Measurements from ENCODE around the gene TMEM140. TPM values are rescaled to one million over a fixed set of nuclear protein-coding genes. Genes with fewer than 3 reads are reported as not detected.

The TMEM140 gene
- total RNA-seq, 3 donors from 2014 or later = 14.7 to 30.1 (median 20.9) TPM

GRCh38 chr7:135200821-135201331 lies 53.0 kb downstream of the TMEM140 start:
- H3K36me3 ChIP-seq (ENCODE audit: low read depth) = no peaks in the 10 kb centered on the region
- ATAC-seq = no peak

GRCh38 chr7:135201350-135201749 lies 53.5 kb downstream of the TMEM140 start:
- no peaks in the 10 kb centered on the region for H3K36me3 ChIP-seq (ENCODE audit: low read depth)
- TF ChIP-seq, protein P1, sequence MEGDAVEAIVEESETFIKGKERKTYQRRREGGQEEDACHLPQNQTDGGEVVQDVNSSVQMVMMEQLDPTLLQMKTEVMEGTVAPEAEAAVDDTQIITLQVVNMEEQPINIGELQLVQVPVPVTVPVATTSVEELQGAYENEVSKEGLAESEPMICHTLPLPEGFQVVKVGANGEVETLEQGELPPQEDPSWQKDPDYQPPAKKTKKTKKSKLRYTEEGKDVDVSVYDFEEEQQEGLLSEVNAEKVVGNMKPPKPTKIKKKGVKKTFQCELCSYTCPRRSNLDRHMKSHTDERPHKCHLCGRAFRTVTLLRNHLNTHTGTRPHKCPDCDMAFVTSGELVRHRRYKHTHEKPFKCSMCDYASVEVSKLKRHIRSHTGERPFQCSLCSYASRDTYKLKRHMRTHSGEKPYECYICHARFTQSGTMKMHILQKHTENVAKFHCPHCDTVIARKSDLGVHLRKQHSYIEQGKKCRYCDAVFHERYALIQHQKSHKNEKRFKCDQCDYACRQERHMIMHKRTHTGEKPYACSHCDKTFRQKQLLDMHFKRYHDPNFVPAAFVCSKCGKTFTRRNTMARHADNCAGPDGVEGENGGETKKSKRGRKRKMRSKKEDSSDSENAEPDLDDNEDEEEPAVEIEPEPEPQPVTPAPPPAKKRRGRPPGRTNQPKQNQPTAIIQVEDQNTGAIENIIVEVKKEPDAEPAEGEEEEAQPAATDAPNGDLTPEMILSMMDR (IDR thresholded peaks at IDR 0.05) = no peak

More at GRCh38 chr7:135200821-135201331, 53.0 kb downstream of the TMEM140 start:
- no peak overlapping the region for H3K4me3 ChIP-seq
- intact Hi-C loops (cut with DNase I, micrococcal nuclease) = no loop called here
- DNase-seq = no peak
- H3K4me1 ChIP-seq (ENCODE audit: low read depth) = no peaks in the 10 kb centered on the region
- no peaks in the 10 kb centered on the region for H3K9me3 ChIP-seq
- TF ChIP-seq, protein P1 (IDR thresholded peaks at IDR 0.05) = no peak

GRCh38 chr7:135204341-135204749 lies 56.5 kb downstream of the TMEM140 start:
- Histone ChIP-seq H3K36me3 (ENCODE audit: low read depth) (no peaks in the 10 kb centered on the region), H3K9me3 (no peaks in the 10 kb centered on the region), H3K4me1 (ENCODE audit: low read depth) (no peaks in the 10 kb centered on the region), H3K4me3 (no peak overlapping the region)
- intact Hi-C loops (cut with DNase I, micrococcal nuclease) = no loop called here
- DNase-seq (no peak), ATAC-seq (no peak)
- TF ChIP-seq, protein P1 (IDR thresholded peaks at IDR 0.05) = no peak

More at GRCh38 chr7:135201350-135201749, 53.5 kb downstream of the TMEM140 start:
- DNase-seq (no peak), ATAC-seq (no peak)
- Histone ChIP-seq H3K9me3 (no peaks in the 10 kb centered on the region), H3K4me3 (no peak overlapping the region), H3K4me1 (ENCODE audit: low read depth) (no peaks in the 10 kb centered on the region)
- intact Hi-C loops (cut with DNase I, micrococcal nuclease) = no loop called here

GRCh38 chr7:135204876-135205275 lies 57.0 kb downstream of the TMEM140 start:
- intact Hi-C loops (cut with DNase I, micrococcal nuclease) = no loop called here
- Histone ChIP-seq H3K4me1 (ENCODE audit: low read depth) (no peaks in the 10 kb centered on the region), H3K4me3 (no peak overlapping the region), H3K9me3 (no peaks in the 10 kb centered on the region), H3K36me3 (ENCODE audit: low read depth) (no peaks in the 10 kb centered on the region)
- DNase-seq (no peak), ATAC-seq (no peak)
- TF ChIP-seq, protein P1 (IDR thresholded peaks at IDR 0.05) = no peak

DNA sequence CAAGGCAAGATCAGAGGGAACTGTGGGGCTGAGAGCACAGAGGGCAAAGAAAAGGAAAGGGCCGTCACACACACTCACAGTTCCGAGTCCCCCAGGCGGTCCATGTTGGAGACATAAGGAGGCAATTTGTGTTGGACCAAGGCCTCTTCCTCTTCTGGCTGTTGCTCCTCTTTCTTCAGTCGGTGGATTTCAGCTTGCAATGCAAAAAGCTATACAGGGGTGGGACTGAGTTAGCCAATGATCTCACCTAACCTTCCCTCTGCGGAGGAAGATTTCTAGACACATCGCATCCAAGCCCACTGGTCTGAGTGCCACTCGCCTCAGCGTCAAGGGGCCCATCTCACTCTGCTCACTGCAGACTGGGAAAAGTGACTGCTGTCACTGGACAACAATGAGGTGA lies 58.0 kb downstream of the TMEM140 start:
- no peaks in the 10 kb centered on the region for H3K4me1 ChIP-seq (ENCODE audit: low read depth)

More for the DNA sequence above, 58.0 kb downstream of the TMEM140 start:
- DNase-seq (no peak), ATAC-seq (no peak)
- Histone ChIP-seq H3K4me3 (no peak overlapping the region), H3K36me3 (ENCODE audit: low read depth) (no peaks in the 10 kb centered on the region), H3K9me3 (no peaks in the 10 kb centered on the region)
- intact Hi-C loops (cut with DNase I, micrococcal nuclease) = no loop called here
- TF ChIP-seq, protein P1 (IDR thresholded peaks at IDR 0.05) = no peak

Data from mucosa of descending colon (tissue), 3 donors.